Activated CD4-positive, alpha-beta T cell treated with anti-CD3 and anti-CD28 coated beads, Interleukin-2, amount 50 U/mL, for 4 hours (primary cell): ENCODE results near the gene GDF7.

Source experiments
- DNase-seq, 2 experiments: peaks; one replicate each; pipeline ENCODE4 v3.0.0-alpha.2; 2020

The GDF7 gene

DNA sequence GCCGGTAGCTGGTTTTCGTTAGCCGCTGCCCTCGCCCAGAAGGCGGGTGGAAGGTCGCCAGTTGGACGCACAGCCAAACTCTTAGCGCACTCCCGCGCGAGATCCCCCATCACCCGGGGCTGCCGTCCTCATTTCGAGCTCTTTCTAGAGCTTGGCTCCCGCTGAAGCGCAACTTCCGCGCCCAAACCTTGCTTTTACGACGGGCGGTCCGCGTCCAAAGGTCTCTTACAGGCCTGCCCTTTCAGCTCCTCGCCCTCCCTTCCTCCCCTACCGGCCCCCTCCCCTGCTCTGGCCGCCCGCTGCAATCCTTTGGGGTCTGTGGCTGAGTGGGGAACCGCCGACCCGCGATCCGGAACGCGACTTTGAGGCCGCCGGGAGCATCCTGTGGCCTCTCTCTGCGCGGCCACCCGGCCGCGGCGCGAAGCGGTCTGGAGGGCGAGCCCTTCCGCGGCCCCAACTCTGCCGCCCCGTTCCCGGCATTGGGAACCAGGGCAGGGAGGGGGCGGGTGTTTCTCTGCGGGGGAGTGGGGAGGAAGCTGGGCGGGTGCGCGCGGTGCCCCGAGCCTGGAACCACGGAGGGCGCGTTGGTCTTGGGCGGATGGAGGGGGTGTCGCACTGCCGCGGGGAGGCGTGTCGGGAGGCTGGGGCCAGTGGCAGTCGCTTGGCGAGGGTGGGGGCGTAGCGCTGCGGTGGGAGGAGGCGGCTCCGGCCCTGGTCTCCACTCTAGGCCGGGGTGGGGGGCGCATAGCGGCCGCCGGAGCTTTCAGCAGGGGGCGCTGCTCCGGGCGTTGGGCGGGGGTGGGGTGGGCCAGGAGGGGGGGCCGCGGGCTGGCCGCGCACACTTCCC is at the start of gene GDF7:
Gene GDF7, plus strand, starts transcription at position 841 of the 847 bp plus-strand sequence. CDS start 96 bp downstream, outside the sequence.
- DNase-seq, result no peak

DNA sequence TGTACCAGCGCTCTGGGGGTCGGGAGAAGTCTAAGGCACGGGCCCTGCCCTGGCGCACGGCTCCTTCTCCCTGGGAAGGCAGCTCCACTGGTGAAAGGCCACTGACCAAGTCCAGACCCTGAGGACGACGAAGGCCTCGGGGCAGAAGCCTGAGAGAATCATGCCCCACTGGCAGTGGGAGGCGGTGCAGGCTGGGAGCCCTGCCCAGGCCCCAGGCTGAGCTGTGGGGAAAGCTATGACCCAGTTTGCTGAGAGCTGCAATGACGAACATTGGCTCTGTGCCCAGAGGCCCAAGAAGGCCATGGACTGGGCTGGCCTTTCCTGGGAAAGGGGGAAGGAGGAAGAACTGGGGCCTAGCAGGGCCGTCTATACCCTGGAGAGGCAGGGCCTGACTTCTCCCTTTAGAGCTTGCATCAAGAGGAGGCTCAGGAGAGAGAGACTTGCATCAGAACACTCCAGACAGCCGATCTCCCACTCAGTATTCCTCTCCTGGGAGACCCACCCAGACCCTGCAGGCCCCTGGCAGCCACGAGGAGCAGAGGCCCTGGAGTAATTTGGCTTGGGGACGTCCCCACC is 49.0 kb upstream of the GDF7 start:
- DNase-seq, result no peak

- no peak for DNase-seq
Measured at GRCh38 chr2:20618468-20618885, 48.5 kb upstream of the GDF7 start.

- no peak for DNase-seq
Measured at GRCh38 chr2:20618886-20619521, 47.9 kb upstream of the GDF7 start.

DNA sequence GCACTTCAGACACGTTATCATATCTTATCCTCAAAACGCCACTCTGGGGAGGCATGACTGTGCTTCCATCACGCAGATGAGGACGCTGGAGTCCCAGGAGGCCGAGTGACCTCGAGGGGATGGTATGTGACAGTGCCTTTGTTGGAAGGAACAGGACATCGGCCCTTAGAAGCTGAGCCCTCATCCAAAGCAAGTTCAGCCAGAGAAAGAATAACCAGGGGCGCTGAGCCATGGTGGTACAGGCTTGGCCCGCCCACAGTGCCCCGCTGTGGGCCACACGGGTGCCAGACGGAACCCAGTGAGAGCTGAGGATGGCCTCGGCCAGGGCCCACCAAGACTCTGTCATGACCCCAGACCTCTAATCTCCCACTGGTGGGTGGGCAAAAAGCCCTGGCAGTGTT is 47.3 kb upstream of the GDF7 start:
- no peak for DNase-seq

DNA sequence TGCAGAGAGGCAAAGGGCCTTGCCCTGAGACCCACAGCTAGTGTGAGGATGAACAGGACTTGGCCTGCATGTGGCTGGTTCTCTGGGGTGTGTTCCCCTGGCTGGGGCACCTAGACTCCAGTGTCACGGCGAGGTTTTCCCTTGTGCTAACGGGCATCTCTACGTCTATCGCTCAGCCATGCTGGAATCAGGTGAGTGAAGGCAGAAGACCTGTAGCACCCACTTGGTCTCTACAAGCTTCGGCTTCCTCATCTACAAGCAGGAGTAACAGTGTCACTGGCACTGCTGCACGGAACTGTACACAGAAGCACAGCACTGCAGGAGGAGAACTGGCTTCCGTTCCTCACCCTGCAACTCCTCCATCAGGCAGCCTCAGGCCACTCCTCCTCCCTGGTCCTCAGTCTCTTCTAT is 46.7 kb upstream of the GDF7 start:
- DNase-seq, result no peak

GRCh38 chr2:20620696-20621365 is 46.1 kb upstream of the GDF7 start:
- no peak for DNase-seq

- no peak for DNase-seq
Measured at GRCh38 chr2:20621366-20622295, 45.3 kb upstream of the GDF7 start.

DNA sequence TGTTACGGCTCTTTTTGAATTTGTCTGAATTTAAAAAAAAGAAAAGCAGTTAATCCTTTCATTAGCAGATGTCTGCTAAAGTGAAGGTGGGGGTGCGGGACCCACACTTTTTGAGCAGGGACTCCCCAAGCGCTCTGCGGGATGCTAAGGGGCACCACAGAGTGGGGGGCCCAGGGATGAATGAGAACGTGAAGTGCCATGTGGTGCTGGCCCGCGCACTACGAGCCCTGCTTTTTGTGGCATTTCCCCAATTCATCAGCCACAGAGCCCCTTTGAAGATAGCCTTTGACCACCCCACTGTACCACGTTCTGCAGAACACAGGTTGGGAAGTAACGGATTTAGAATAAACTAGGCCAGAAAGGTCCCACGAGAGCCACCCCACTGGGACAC is 44.7 kb upstream of the GDF7 start:
- DNase-seq, result no peak

DNA sequence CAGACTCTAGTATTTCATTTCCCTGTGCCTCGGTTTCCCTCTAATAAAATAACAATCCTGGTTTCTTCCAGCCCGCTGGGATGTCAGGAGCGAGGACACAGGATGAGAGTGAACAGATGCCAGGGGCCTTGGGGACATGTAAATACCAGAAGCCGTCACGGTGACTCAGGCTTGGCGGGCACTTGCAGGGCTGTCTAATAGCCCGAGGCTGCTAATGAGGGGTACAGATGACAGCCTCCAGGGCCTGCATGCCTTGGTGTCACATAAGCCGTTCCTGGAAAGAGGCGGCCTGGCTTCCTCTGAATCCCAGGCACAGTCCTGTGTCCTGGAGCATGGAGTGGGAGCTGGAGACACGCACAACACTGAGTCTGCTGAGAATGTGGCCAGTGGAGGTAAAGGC is 44.2 kb upstream of the GDF7 start:
- no peak for DNase-seq

DNA sequence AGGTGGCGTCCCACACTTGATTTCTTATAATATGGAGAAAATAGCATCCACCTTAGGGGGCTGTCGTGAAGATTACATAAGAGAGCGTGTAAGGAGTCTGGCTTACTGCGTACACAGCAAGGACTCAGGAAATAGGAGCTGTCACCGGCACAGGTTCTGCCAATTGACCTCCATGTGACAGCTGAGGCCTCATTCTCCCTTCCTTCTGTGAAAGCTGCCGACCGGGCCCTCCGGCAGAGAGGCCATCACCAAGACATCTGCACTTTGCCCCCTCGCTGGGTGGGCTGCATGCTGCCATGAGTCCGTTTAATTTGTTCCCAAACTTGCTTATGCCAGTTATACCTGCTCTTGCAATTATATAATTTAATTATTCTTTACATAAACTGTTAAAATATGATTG is 43.7 kb upstream of the GDF7 start:
- no peak for DNase-seq

- DNase-seq, result no peak
Measured at GRCh38 chr2:20623741-20624155, 43.2 kb upstream of the GDF7 start.

DNA sequence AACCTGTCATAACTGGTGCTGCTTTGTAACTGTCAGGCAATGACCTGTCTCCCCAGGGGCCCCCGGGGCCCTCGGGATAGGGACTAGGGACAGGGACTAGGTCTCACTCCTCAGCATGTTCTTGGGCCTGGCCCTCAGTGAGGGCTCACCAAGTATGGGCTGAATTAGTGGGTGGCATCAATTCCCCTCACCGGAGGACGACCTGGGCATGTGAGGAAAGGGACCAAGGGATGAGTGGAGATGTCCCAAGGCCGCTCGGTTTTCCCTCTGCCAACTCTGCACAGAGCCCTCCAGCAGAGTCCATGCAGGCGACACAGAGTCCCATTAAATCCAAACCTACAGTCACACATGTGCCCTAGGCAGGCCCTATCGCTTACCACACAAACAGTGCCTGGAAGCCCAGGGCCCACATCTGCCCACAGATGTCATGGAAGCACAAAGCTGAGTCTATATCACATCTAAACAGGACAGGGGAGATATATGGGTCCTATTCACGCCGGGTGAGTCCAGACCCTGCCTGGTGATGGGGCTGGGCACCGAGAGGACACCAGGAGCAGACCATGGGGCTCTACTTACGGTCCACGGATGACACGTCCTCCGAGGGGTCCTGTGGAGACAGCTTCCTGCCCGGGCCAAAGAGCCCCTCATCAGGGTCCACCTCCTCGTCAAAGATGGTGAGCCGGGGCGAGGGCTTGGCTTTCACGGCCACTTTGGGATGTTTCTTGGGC is 42.6 kb upstream of the GDF7 start:
- no peak for DNase-seq

- no peak for DNase-seq
Measured at GRCh38 chr2:20624884-20625485, 42.0 kb upstream of the GDF7 start.

DNA sequence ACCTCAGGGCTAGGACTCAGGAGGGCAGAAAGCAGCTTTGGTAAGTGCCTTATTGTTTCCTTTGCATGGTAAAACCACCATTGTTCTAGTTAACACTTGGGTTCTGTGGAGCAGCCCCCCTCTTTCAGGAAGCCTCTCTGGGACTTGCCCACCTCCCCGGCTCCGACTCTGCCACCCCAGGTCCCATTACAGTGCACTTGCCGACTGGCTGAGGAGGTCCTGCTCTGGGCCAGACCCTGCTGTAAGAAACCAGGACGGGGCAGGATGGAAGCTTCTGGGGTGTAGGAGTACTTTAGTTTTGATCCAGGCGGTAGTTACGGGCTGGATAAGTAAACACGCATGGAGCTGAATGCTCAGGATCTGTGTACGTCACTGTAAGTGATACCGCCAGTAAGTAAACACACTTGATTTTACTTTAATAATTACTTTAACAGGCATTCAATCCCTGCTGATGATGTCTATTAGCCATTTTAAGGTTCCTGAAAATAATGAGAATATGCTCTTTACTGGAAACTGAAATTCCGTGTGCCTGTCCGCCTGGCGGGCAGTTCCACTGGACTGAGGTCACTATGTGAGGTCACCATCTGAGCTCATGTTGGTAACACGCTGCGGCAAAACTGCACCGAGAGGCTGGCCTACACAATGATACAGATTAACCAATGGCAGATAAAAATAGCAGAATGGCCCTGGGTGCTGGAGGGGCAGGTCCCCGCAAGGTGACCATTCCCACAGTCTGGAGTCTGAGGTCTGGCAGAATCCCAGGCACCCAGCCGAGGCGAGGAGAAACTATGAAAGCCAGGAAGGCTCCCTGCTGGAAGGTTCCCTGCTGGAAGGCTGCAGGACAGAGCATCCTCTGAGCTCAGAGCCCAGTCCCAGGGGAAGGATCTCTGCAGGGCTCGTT is 41.2 kb upstream of the GDF7 start:
- no peak for DNase-seq

DNA sequence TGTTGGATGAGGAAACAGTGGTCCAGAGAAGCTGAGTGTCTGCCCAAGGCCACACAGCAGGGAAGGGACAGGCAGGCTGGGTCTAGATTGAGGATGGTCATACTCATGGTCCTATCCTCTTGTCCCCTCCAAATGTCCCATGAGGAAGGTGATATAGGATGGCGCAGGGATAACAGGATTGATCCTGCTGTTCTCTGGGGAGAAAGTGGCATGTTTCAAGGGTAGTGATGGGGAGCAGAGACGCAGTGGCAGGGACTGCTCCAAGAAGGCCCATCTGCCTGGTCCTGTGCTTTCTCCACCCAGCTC is 40.6 kb upstream of the GDF7 start:
- no peak for DNase-seq

- no peak for DNase-seq
Measured at GRCh38 chr2:20626698-20627513, 40.0 kb upstream of the GDF7 start.

GRCh38 chr2:20627712-20628380 is 39.1 kb upstream of the GDF7 start:
- DNase-seq, result no peak

DNA sequence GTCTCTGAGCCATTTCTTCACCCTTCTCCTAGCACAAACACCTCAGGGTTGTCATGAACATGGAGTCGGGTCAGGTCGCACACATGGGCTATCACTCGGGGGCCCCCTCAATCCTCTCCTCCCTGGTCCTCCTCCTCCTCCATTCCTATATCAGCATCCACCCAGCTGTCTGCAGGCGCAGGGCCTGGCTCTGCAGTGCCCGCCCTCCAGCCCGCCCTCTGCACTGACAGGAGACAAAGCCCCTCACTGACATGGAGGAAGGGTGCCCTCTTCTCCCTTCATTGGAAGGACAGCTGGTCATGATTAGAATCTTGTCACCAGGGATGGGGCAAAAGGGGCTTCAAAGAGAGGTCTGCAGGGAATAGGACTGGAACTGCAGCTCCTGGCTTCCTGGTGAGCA is 37.8 kb upstream of the GDF7 start:
- no peak for DNase-seq
